ENCODE measurements around the gene SYNPO.

The SYNPO gene

DNA sequence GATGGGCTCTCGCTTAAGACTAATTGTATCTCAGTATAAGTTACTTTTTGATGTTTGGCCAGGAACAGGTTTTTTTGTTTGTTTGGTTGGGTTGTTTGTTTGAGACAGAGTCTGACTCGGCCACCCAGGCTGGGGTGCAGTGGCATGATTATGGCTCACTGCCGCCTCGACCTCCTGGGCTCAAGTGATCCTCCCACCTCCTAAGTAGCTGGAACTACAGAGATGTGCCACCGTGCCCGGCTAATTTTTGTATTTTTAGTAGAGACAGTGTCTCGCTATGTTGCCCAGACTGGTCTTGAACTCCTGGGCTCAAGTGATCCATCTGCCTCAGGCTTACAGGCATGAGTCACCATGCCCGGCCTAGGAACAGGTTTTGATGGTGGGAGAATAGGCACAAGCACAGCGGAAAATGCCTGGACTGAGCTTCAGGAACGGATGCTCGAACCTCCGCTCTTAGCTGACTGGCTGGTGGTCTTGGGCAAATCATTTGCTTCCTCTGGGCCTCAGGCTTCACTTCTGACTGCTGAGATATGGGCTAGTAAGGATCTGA is 11.4 kb upstream of the SYNPO start:
- TF ChIP-seq, protein P1, sequence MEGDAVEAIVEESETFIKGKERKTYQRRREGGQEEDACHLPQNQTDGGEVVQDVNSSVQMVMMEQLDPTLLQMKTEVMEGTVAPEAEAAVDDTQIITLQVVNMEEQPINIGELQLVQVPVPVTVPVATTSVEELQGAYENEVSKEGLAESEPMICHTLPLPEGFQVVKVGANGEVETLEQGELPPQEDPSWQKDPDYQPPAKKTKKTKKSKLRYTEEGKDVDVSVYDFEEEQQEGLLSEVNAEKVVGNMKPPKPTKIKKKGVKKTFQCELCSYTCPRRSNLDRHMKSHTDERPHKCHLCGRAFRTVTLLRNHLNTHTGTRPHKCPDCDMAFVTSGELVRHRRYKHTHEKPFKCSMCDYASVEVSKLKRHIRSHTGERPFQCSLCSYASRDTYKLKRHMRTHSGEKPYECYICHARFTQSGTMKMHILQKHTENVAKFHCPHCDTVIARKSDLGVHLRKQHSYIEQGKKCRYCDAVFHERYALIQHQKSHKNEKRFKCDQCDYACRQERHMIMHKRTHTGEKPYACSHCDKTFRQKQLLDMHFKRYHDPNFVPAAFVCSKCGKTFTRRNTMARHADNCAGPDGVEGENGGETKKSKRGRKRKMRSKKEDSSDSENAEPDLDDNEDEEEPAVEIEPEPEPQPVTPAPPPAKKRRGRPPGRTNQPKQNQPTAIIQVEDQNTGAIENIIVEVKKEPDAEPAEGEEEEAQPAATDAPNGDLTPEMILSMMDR (conservative IDR thresholded peaks at IDR 0.05; ENCODE audit: low read depth, low read length): no peak
- no peak for DNase-seq (ENCODE audit: low read depth)
- no peak overlapping the region for H3K4me3 ChIP-seq (ENCODE audit: low read depth, low read length)

DNA sequence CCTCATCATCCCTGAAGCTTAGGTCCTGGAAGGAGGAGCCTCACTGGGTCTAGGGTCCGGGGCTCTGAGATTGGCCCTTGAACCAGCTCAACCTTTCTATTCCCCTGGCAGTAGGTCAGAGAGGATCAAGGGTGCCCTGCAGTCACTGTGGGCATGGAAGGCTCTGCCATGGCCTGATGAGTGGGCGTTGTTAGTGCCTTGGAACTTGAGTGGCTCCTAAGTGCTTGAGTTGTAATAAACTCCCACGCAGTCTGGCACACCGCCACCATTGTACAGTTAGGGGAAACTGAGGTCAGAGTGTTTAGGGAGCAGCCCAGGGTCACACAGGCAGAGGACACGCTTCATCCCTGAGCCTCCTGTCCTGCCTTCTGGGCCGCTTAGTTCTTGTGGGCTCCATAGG is 10.4 kb upstream of the SYNPO start:
- TF ChIP-seq, protein P1 (conservative IDR thresholded peaks at IDR 0.05; ENCODE audit: low read depth, low read length): no peak
- DNase-seq (ENCODE audit: low read depth): no peak
- no peak overlapping the region for H3K4me3 ChIP-seq (ENCODE audit: low read depth, low read length)

DNA sequence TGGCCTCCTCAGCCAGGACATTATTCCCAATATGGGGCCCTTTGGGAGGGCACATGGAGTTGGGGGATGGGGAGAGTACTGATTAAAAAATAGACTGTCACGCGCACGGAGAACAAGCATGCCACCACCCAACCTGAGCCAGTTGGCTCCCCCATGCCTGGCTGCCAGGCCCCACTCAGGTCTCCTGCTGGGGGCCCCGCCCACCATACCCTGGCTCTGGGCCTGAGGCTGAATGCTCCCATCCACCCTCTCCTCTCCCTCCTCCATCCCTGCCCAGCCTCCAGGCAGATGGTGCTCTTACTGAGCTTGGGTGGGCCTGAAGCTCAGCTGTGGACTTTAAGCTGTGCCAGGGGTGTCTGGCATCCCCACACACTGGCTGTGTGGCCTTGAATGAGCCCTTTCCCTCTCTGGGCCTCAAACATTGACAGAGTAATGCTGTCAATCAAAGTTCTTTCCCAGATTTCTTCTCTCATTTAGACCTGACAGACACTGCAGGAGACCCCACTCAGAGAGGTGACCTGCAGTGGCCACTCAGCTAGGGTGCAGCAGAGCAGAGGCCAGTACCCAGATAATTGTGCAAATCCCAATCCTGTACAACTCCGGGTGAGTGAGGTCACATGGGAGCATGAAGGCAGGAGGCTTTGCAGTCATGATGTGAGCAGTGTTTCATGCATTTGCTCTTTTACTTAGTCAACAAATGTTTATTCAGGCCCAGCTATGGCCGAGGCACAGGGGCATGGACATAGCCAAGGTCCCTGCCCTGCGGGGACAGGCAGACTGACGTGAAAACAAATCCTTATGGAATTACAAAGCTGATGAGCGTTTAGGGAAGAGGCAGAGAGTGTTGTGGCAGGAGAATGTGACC is 9.8 kb upstream of the SYNPO start:
- DNase-seq (ENCODE audit: low read depth): no peak
- H3K4me3 ChIP-seq (ENCODE audit: low read depth, low read length): no peak overlapping the region
- TF ChIP-seq, protein P1 (conservative IDR thresholded peaks at IDR 0.05; ENCODE audit: low read depth, low read length): no peak

DNA sequence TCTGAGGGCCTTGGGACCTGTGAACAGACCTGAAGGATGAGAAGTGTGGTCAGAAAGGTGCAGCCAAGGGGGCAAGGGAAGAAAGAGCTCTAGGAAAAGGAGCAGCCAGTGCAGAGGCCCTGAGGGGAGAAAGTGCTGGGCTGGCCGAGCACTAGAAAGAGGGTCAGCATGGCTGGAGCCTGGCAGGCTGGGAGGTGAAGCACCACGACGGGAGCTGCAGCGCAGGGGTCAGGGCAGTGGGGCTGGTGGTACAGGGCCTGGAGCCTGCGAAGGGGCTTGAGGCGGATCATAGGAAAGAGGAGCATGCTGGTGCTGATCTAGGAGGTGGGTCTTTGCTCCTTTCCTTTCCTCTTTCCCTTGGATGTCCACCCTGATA is 9.1 kb upstream of the SYNPO start:
- no peak overlapping the region for H3K4me3 ChIP-seq (ENCODE audit: low read depth, low read length)
- TF ChIP-seq, protein P1 (conservative IDR thresholded peaks at IDR 0.05; ENCODE audit: low read depth, low read length): no peak

DNA sequence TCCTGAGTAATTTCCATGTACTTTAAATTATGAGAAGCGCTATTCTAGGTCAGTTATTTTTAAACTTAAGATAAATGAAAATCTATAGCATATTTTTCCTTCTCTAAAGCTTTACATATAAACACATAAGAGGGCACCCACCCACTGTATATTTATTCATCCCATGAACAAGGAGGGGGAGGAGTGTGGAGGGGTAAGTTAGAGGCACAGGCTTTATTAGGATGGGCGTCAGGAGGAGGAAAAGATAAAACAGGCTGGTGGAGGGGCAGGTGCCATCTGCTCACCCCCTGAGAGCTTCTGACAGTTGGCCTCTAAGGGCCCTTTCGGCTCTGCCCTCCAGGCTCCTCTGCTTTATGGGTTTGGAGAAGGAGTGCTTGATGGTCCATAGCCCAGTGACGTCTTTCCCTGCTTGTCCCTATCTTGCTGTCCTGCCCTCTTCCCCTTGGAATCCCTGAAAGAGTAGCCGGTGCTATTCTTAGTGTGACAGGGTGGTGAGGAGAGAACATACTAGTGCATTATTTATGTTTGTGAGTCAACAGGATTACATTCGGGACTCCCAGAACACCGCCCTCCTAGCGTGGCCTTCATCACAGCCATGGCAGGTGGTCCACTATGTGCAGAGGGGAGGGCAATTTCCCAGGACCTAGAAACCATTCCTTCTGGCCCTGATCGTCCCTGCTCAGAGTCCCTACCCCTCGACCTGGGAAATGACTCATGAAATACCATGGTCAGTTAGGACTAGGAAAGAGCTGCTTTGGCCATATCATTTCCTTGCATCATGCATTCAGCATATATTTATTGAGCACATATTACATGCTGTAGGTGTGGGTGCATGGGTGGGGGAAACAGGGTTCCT is 7.9 kb upstream of the SYNPO start:
- TF ChIP-seq, protein P1 (conservative IDR thresholded peaks at IDR 0.05; ENCODE audit: low read depth, low read length): no peak
- no peak overlapping the region for H3K4me3 ChIP-seq (ENCODE audit: low read depth, low read length)
- DNase-seq (ENCODE audit: low read depth): peak; percentile 86

More for the DNA sequence above, 9.1 kb upstream of the SYNPO start:
- no peak for DNase-seq (ENCODE audit: low read depth)

DNA sequence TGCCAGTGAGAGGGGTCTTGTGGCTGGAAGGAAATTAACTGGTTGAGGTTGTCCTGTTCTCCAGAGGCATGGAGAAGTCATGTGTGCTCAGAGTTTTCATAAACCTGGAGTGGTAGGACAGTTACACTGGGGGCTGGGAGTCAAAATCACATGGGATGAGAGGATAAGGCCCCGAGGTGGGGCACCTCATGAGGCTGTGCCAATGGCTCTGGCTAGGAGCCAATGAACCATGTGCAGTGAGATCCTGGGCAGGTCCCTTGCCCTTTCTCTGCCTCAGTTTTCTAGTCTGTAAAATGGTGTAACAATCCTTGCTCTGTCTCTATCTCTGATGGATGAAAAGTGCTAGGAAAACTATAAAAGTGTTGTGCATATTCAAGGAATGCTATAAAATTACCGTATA is 7.0 kb upstream of the SYNPO start:
- TF ChIP-seq, protein P1 (conservative IDR thresholded peaks at IDR 0.05; ENCODE audit: low read depth, low read length): no peak
- no peak overlapping the region for H3K4me3 ChIP-seq (ENCODE audit: low read depth, low read length)
- DNase-seq (ENCODE audit: low read depth): no peak
